Spleen (tissue), 11 donors: Measurements from ENCODE around the gene CACNA1H. TPM values are rescaled to one million over a fixed set of nuclear protein-coding genes. Genes with fewer than 3 reads are reported as not detected.

Experiments
- DNase-seq: peaks from one replicate; pipeline ENCODE4 v3.0.0-alpha.2; 2020
- H3K27ac ChIP-seq, 8 donors: fragments of 200-600 bp; sonication (generic) in 7 of 8; 1 replicate in 4 of 8; 2 replicates in 4 of 8; pipeline versions ENCODE4 v1.5.0 to v1.8.0; 2016 to 2021; ENCODE audit warnings: inconsistent platforms in 4 of 8, mild to moderate bottlenecking in 4 of 8, moderate library complexity in 1 of 8
- H3K27me3 ChIP-seq, 7 donors: fragments of 200-600 bp; sonication (generic) in 6 of 7; replicated peaks in 1 of 7; 1 replicate in 4 of 7; 2 replicates in 3 of 7; pipeline versions ENCODE4 v1.5.0 to v1.8.0; 2016 to 2021; ENCODE audit warnings: inconsistent platforms in 3 of 7, mild to moderate bottlenecking in 1 of 7
- H3K36me3 ChIP-seq, 6 donors: fragments of 200-600 bp; sonication (generic) in 5 of 6; 1 replicate in 4 of 6; 2 replicates in 2 of 6; pipeline versions ENCODE4 v1.5.0 to v1.8.0; 2016 to 2021; ENCODE audit warnings: inconsistent platforms in 2 of 6
- H3K4me1 ChIP-seq, 6 donors: fragments of 200-600 bp; sonication (generic) in 5 of 6; 1 replicate in 3 of 6; 2 replicates in 3 of 6; pipeline versions ENCODE4 v1.5.0 to v1.8.0; 2016 to 2021; ENCODE audit warnings: inconsistent platforms in 3 of 6
- H3K4me3 ChIP-seq, 8 donors: fragments of 200-600 bp; sonication (generic) in 7 of 8; 1 replicate in 4 of 8; 2 replicates in 4 of 8; pipeline versions ENCODE4 v1.5.0 to v1.8.0; 2016 to 2021; ENCODE audit warnings: inconsistent platforms in 4 of 8, mild to moderate bottlenecking in 4 of 8, moderate library complexity in 2 of 8
- H3K9me3 ChIP-seq, 8 donors: fragments of 200-600 bp; sonication (generic) in 7 of 8; 1 replicate in 4 of 8; 2 replicates in 4 of 8; pipeline versions ENCODE4 v1.5.0 to v1.8.0; 2016 to 2021; ENCODE audit warnings: inconsistent platforms in 4 of 8
- CTCF ChIP-seq, 11 experiments: fragments of 200-600 bp in 7 of 11; fragments of 450-650 bp in 4 of 11; sonication (generic) in 4 of 11; IDR thresholded peaks in 8 of 11; conservative IDR thresholded peaks in 3 of 11; 1 replicate in 7 of 11; 2 replicates in 4 of 11; pipeline versions ENCODE4 v1.4.0 to v1.8.0; 2016 to 2021; ENCODE audit warnings: antibody characterized with exemption in 11 of 11, inconsistent platforms in 4 of 11, mild to moderate bottlenecking in 1 of 11
- POLR2A ChIP-seq, 3 donors: fragments of 450-650 bp; IDR thresholded peaks; one replicate each; pipeline ENCODE4 v1.5.1; 2017; ENCODE audit warnings: antibody characterized with exemption in 3 of 3, mild to moderate bottlenecking in 1 of 3
- POLR2AphosphoS5 ChIP-seq, 3 donors: sonication (generic); formaldehyde crosslinking; IDR thresholded peaks; one replicate each; pipeline ENCODE4 v1.5.1; 2017; ENCODE audit warnings: antibody characterized with exemption in 3 of 3
- WGBS, 5 donors: extraction: QIAGEN DNeasy Blood & Tissue Kit in 3 of 5; methylation state at CpG; one replicate each; pipeline versions ENCODE4 v1.1.5 to v1.1.7; 2013 to 2018; 5-methylcytosine and 5-hydroxymethylcytosine counted together
- intact Hi-C: fragments of 100-400 bp; cut with DNase I; formaldehyde crosslinking; loops from one replicate; pipeline ENCODE4 v1.15.0; 2023; ENCODE audit warnings: low total_unique reads
- polyA plus RNA-seq, 3 donors: library from polyadenylated mRNA; stranded (reverse); fragments of 200-250 nt; gene quantifications; one replicate each; pipeline ENCODE4 v1.2.1, GENCODE V29; 2013
- total RNA-seq, 7 donors: library from RNA; depleted of rRNA in 3 of 7; stranded (reverse); fragments of >200 nt in 3 of 7; fragmentation: NEBNext Ultra II Directional in 4 of 7; extraction: Animal tissue kit (Norgen Biotek cat#: 25700) in 4 of 7; gene quantifications; one replicate each; pipeline versions ENCODE4 v1.1.0 to v1.2.1, GENCODE V29; 2016 to 2021
- donor health status: healthy with polysubstance abuse.
- donor health status: DM: no; HTN: no; CAD: no; lungs with moderate emphysema.
- donor health status: DM: no; HTN: no; CAD: no.
- donor health status: Bipolar disorder and iron deficiency.
- donor health status: healthy.
- donor health status: DM: no; HTN: no; CAD: no.
- donor health status: DM: yes; HTN: yes; CAD: no.

The CACNA1H gene
- total and polyA plus RNA-seq, 10 donors: 0.33 to 2.1 (median 0.70) TPM

- H3K27me3 ChIP-seq: peaks cover 0 to 91% (median 45%) of the 10 kb centered on the region in 7 donors
- 74 to 81% (median 76%) methylated on average over 49 to 52 of the region's 52 CpGs for WGBS, 5 donors
- H3K27ac ChIP-seq: no peak overlapping the region
- no peak overlapping the region for H3K4me3 ChIP-seq
- H3K9me3 ChIP-seq: no peaks in the 10 kb centered on the region
- H3K36me3 ChIP-seq: no peaks in the 10 kb centered on the region
- intact Hi-C loops: no loop called here
- DNase-seq: no peak
- TF ChIP-seq POLR2AphosphoS5 (IDR thresholded peaks at IDR 0.05) (no peak), POLR2A (IDR thresholded peaks at IDR 0.05) (no peak), CTCF (IDR thresholded peaks at IDR 0.05 in 8 of 11, conservative IDR thresholded peaks at IDR 0.05 in 3 of 11) (no peak)
- H3K4me1 ChIP-seq: no peaks in the 10 kb centered on the region
Observed at GRCh38 chr16:1167276-1168107, 14.6 kb downstream of the CACNA1H start.

GRCh38 chr16:1168837-1169236, 15.9 kb downstream of the CACNA1H start:
- WGBS, 5 donors: 77 to 82% (median 79%) methylated on average over 8 to 18 of the region's 18 CpGs
- Histone ChIP-seq H3K9me3 (no peaks in the 10 kb centered on the region), H3K27ac (no peak overlapping the region), H3K4me3 (no peak overlapping the region), H3K27me3 (peaks cover 0 to 89% (median 41%) of the 10 kb centered on the region in 7 donors), H3K36me3 (no peaks in the 10 kb centered on the region), H3K4me1 (no peaks in the 10 kb centered on the region)
- TF ChIP-seq POLR2AphosphoS5 (IDR thresholded peaks at IDR 0.05) (no peak), CTCF (IDR thresholded peaks at IDR 0.05 in 8 of 11, conservative IDR thresholded peaks at IDR 0.05 in 3 of 11) (no peak), POLR2A (IDR thresholded peaks at IDR 0.05) (no peak)
- no peak for DNase-seq
- intact Hi-C loops: no loop called here

- 59 to 74% (median 65%) methylated on average over 31 to 45 of the region's 45 CpGs for WGBS, 5 donors
- intact Hi-C loops: no loop called here
Observed at GRCh38 chr16:1169285-1170075, 16.6 kb downstream of the CACNA1H start.

GRCh38 chr16:1170076-1170418, 17.1 kb downstream of the CACNA1H start:
- 38 to 71% (median 54%) methylated on average over 12 to 13 of the region's 13 CpGs for WGBS, 5 donors
- Histone ChIP-seq H3K4me3 (no peak overlapping the region), H3K27me3 (peaks cover 0 to 81% (median 40%) of the 10 kb centered on the region in 7 donors), H3K9me3 (no peaks in the 10 kb centered on the region), H3K36me3 (no peaks in the 10 kb centered on the region), H3K27ac (no peak overlapping the region), H3K4me1 (no peaks in the 10 kb centered on the region)
- no peak for DNase-seq
- intact Hi-C loops: no loop called here
- TF ChIP-seq CTCF (IDR thresholded peaks at IDR 0.05 in 8 of 11, conservative IDR thresholded peaks at IDR 0.05 in 3 of 11): no peak
- no peak for TF ChIP-seq POLR2A (IDR thresholded peaks at IDR 0.05)
- no peak for TF ChIP-seq POLR2AphosphoS5 (IDR thresholded peaks at IDR 0.05)

More at GRCh38 chr16:1169285-1170075, 16.6 kb downstream of the CACNA1H start:
- DNase-seq: no peak
- Histone ChIP-seq H3K4me3 (no peak overlapping the region), H3K27ac (no peak overlapping the region), H3K9me3 (no peaks in the 10 kb centered on the region), H3K36me3 (no peaks in the 10 kb centered on the region), H3K27me3 (peaks cover 0 to 83% (median 41%) of the 10 kb centered on the region in 7 donors), H3K4me1 (no peaks in the 10 kb centered on the region)
- no peak for TF ChIP-seq POLR2AphosphoS5 (IDR thresholded peaks at IDR 0.05)
